ENCODE measurements around the gene TYW1B.
"Not testable (repeated sequence)": the region's sequence is repeated elsewhere in the genome, so short reads cannot be mapped to it uniquely, and the experiment has no call there.

TYW1B gene

DNA sequence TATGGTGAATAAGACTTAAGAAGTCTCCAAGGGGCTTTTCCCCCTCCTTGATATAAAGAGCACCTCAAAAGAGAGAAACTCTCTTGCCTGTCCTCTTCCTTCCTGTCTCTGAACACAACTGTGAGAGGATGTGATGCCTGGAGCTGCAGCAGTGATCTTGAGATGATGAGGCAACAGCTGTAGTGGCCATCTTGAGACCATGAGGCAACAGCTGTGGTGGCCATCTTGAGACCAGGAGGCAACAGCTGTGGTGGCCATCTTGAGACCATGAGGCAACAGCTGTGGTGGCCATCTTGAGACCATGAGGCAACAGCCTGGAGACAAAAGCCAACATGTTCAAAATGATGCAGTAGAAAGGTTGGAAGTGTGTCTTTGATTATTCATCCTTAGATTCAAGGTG lies 277.5 kb downstream of the TYW1B start:
- not testable (repeated sequence) for DNase-seq

DNA sequence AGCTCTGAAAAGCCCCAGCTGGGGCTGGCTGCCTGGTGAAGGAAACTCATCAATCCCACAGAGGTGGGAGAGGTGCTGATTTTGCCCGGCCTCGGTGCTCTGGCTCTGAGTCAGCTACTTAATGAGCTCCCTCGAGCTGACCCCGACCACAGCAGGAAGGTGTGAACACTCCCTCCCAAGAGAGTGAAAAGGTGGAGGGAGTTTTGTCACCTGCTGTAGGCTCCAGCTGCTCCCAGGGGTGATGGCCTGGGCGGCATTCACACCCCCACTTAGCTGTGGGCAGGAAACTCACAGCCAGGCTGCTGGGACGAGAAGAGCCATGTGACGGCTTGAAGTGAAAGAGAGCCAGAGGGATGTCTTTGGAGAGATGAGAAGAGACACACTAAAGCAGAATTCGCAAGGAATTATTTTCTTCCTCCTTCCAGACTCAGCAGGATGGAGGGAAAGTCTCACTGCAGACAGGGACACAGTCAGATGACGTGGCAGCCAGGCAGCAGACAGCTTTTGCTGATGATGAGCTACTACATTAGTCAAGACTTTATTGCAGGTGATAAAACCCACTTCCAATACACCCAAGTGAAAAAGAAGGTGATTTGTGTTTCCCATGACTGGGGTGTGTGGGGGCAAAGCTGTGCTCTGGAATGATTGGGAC lies 281.3 kb downstream of the TYW1B start:
- not testable (repeated sequence) for DNase-seq

DNA sequence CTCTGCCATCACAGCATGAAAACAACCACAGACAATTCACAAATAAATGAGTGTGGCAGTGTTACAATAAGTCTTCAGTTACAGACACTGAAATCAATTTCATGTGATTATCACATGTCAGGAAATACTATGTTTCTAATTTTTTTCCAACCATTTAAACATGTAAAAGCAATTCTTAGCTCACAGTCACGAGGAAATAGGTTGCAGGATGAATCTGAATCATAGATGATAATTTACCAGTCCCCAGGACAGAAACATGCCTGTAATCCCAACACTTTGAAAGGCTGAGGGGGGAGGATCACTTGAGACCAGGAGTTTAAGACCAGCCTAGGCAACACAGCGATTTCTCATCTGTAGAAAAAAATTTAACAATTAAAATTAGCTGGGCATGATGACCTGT lies 283.5 kb downstream of the TYW1B start:
- not testable (repeated sequence) for DNase-seq

DNA sequence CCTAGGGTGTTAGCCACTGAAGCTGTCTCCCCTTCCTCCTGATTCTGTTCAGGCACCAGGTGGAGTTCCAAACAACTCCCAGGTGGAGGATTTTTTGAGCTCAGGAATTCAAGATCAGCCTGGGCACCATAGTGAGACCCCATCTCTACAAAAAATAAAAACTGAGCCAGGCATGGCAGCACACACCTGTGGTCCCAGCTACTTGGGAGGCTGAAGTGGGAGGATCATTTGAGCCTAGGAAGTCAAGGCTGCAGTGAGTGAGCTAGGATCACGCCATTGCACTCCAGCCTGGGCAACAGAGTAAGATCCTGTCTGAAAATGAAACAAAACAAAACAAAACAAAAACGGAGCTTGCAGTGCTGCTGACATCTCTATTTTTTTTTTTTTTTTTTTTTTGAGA lies 287.1 kb downstream of the TYW1B start:
- no peak for DNase-seq

DNA sequence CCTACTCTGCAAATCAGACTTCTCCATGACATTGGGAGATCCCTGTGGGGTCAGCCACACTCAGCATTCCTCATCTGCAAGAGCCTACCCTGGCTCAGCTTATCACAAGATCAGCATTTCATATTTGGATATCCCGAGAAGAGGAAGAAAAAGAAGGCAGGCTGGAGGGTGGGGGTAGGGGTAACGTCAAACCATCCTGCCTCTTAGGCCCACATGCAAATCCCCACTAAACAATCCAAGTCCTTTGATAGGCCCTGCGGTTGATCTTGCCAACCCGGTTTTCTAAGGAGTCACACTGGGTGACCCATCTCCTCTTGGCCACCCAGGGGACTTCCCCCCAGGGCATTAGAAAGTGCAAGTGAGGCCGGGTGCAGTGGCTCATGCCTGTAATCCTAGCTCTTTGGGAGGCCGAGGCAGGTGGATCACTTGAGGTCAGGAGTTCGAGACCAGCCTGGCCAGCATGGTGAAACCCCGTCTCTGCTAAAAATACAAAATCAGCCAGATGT lies 287.8 kb downstream of the TYW1B start:
- DNase-seq, result no peak

DNA sequence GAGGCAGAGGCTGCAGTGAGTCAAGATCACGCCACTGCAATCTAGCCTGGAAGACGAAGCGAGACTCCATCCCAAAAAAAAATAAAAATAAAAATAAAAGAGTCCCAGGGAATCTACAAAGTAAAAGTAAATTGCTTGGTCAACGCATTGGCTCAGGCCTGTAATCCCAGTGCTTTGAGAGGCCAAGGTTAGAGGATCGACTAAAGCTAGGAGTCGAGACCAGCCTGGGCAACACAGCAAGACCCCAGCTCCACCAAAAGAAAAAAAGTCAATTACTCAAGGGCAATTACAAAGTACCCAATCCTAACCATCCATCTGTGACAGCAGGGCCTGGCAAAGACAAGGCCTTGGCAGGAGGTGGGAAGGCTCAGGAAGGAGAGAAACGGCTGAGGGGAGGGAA lies 288.3 kb downstream of the TYW1B start:
- no peak for DNase-seq

DNA sequence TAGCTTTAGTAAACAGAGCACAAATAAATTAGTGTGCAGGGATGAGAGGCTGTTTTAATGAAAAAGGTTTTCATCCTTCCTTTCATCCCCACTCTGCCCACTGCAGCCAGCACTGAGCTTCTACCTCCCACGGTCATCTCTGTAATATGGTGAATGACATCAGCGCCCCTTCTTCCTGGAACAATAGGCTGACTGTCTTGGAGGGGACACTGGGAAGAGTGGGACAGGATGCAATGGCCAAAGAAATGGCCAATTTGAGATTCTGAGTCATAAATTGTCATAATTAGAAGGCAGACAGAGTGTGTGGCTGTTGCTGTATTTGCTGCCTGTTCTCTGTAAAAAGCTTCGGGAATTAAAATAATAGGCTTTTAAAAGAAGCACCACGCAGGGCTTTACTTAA lies 289.1 kb downstream of the TYW1B start:
- no peak for DNase-seq

DNA sequence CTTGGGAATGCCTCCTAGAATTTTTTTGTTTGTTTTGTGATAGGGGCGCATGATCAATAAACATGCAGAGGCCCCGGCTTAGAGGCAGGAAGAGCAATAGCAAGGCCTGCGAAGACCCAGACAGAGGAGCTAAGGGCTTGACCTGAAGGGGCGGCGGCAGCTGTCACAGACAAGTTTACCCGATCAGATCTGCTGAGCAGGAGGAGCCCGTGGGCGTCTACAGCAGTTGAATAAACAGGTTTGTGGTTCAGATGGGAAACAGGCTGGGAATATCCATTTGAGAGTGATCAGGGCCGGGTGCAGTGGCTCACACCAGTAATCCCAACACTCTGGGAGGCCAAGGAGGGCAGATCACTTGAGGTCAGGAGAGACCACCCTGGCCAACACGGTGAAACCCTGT lies 289.9 kb downstream of the TYW1B start:
- DNase-seq, result no peak

DNA sequence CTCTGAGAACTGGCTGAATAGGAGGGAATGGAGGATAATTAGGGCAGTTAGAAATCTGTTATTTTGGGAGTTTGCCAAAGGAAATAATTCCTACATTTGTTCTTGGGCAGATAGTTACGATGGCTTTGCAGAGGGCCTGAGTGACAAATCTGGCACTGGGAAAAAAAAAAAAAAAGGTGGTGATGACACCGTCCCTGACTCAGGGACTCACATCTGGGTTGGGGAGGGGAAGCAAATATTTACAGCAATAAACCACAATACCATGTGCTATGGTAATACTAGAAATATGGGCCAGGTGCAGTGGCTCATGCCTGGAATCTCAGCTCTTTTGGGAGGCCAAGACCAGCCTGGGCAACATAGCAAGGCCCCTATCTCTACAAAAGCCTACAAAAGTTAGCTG lies 292.0 kb downstream of the TYW1B start:
- peak; percentile 33 for DNase-seq

DNA sequence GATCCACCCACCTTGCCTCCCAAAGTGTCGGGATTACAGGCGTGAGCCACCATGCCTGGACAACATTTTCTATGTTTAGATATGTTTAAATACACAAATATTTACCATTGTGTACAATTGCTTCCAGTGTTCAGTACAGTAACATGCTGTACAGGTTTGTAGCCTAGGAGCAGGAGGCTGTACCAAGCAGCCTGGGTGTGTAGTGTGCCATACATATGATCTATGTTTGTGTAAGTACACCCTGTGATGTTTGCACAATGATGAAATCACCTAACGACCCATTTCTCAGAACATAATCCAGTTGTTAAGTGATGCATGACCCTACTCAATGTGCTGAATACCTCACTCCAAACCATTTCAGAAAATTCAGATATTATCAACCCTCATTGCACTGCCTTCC lies 297.0 kb downstream of the TYW1B start:
- DNase-seq, result not testable (repeated sequence)

All from fibroblast of skin of right biceps (primary cell).